Loucy (cell line): ENCODE results near the gene RAI1.

Experiments used
- H2AFZ ChIP-seq: fragments of 200-600 bp; sonication (generic); 2 replicates; pipeline ENCODE4 v1.6.0; 2016; ENCODE audit warnings: antibody characterized with exemption, mild to moderate bottlenecking, low read length, moderate library complexity
- H3F3A ChIP-seq: fragments of 200-600 bp; 2 replicates; pipeline ENCODE4 v1.6.0; 2016; ENCODE audit warnings: antibody characterized with exemption, low read depth, mild to moderate bottlenecking
- H3K27me3 ChIP-seq: fragments of 200-600 bp; sonication (generic); 2 replicates; pipeline ENCODE4 v1.6.1; 2014; ENCODE audit warnings: low read length, mild to moderate bottlenecking; ENCODE audit not compliant: insufficient read depth, poor library complexity, severe bottlenecking
- H3K36me3 ChIP-seq: fragments of 200-600 bp; sonication (generic); 2 replicates; pipeline ENCODE4 v1.6.1; 2016; ENCODE audit warnings: low read length; ENCODE audit not compliant: insufficient read depth
- H3K4me1 ChIP-seq: fragments of 200-600 bp; sonication (generic); 2 replicates; pipeline ENCODE4 v1.5.1; 2014; ENCODE audit warnings: low read length, mild to moderate bottlenecking; ENCODE audit not compliant: insufficient read depth, poor library complexity, severe bottlenecking
- H3K4me2 ChIP-seq: fragments of 200-600 bp; sonication (generic); 2 replicates; pipeline ENCODE4 v1.6.0; 2014; ENCODE audit warnings: antibody characterized with exemption, low read length, low read depth, mild to moderate bottlenecking; ENCODE audit not compliant: poor library complexity, severe bottlenecking
- H3K4me3 ChIP-seq: fragments of 200-600 bp; sonication (generic); 2 replicates; pipeline ENCODE4 v1.5.1; 2014; ENCODE audit warnings: low read length, mild to moderate bottlenecking, mixed read lengths; ENCODE audit not compliant: poor library complexity, severe bottlenecking
- H3K79me2 ChIP-seq: fragments of 200-600 bp; sonication (generic); 2 replicates; pipeline ENCODE4 v1.6.1; 2014; ENCODE audit warnings: low read length; ENCODE audit not compliant: insufficient read depth
- H3K9ac ChIP-seq: fragments of 200-600 bp; sonication (generic); 2 replicates; pipeline ENCODE4 v1.6.0; 2014; ENCODE audit warnings: mild to moderate bottlenecking, low read depth, low read length, moderate library complexity; ENCODE audit not compliant: poor library complexity, severe bottlenecking
- H3K9me2 ChIP-seq: fragments of 200-600 bp; sonication (generic); replicated peaks from 2 replicates; pipeline ENCODE4 v1.6.1; 2016; ENCODE audit warnings: low read depth, low read length, mixed read lengths
- H3K9me3 ChIP-seq: fragments of 200-600 bp; sonication (generic); 2 replicates; pipeline ENCODE4 v1.6.1; 2014; ENCODE audit warnings: mild to moderate bottlenecking, antibody characterized with exemption, low read length, low read depth; ENCODE audit not compliant: insufficient read depth
- H4K20me1 ChIP-seq: fragments of 200-600 bp; sonication (generic); 2 replicates; pipeline ENCODE4 v1.6.0; 2014; ENCODE audit warnings: antibody characterized with exemption, low read length, mild to moderate bottlenecking; ENCODE audit not compliant: insufficient read depth, poor library complexity, severe bottlenecking
- CTCF ChIP-seq: fragments of 200-600 bp; sonication (generic); conservative IDR thresholded peaks from 2 replicates; pipeline ENCODE4 v1.5.1; 2014; ENCODE audit warnings: mild to moderate bottlenecking, antibody characterized with exemption, low read length
- EZH2phosphoT487 ChIP-seq: fragments of 200-600 bp; IDR thresholded peaks from 2 replicates; pipeline ENCODE4 v1.6.1; 2018; ENCODE audit warnings: antibody characterized with exemption, mild to moderate bottlenecking, moderate library complexity, borderline replicate concordance

RAI1 gene

DNA sequence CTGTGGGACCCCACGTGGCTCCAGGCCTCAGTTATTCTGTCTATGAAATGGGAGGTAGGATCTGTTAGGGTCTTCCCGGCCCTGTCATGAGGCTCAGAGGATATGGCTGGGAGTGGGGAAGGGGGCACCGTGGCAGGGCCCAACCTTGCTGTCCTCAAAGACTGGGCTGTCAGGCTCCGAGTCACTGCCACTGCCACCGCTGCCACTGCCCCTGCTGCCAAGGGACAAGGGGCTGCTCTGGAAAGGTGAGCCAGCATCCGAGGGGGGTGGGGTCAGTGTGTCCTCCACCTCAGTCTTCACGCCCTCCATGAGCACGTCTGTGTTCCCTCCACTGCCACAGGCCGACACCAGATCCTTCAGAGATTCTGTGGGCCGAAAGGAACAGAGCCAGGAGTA is 136.3 kb downstream of the RAI1 start:
- Histone ChIP-seq H3K9ac (no peak overlapping the region), H3K4me2 (no peak overlapping the region), H4K20me1 (peaks cover 23% of the 10 kb centered on the region), H3K9me2 (no peaks in the 10 kb centered on the region), H3K27me3 (no peaks in the 10 kb centered on the region), H3K4me3 (no peak overlapping the region), H3K36me3 (peaks cover 15% of the 10 kb centered on the region; the same call in 1 of the 2 replicates), H3K9me3 (no peaks in the 10 kb centered on the region), H3K4me1 (peaks cover 31% of the 10 kb centered on the region), H3F3A (no peaks in the 10 kb centered on the region), H2AFZ (no peak overlapping the region), H3K79me2 (peaks cover 28% of the 10 kb centered on the region)
- TF ChIP-seq EZH2phosphoT487 (no peak), CTCF (no peak)

DNA sequence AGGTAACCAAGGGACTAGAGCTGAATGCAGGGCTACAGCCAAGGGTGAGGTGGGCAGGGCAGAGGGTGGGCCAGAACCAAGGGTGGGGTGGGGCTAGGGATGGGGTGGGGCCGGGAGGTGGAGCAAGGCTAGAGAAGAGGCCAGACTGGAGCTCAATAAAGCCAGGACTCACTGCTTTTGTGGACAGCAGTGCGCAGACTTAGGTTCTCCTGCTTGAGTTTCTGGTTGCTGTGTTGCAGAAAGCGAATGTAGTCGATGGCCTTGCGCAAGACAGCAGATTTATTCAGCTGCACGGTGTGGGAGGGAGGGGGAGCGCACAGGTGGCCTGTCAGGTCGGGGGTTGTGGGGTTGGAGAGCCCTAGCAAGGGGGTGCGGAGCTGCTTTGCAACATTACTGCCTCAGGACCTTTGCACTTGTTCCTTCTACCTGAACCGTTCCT is 136.8 kb downstream of the RAI1 start:
- Histone ChIP-seq H2AFZ (no peak overlapping the region), H3F3A (no peaks in the 10 kb centered on the region), H3K36me3 (peaks cover 15% of the 10 kb centered on the region; the same call in 1 of the 2 replicates), H3K27me3 (no peaks in the 10 kb centered on the region), H3K79me2 (peaks cover 34% of the 10 kb centered on the region), H4K20me1 (peaks cover 26% of the 10 kb centered on the region), H3K4me2 (no peak overlapping the region), H3K4me1 (peaks cover 35% of the 10 kb centered on the region), H3K9ac (no peak overlapping the region), H3K4me3 (no peak overlapping the region), H3K9me3 (no peaks in the 10 kb centered on the region), H3K9me2 (no peaks in the 10 kb centered on the region)
- TF ChIP-seq CTCF (no peak), EZH2phosphoT487 (no peak)

DNA sequence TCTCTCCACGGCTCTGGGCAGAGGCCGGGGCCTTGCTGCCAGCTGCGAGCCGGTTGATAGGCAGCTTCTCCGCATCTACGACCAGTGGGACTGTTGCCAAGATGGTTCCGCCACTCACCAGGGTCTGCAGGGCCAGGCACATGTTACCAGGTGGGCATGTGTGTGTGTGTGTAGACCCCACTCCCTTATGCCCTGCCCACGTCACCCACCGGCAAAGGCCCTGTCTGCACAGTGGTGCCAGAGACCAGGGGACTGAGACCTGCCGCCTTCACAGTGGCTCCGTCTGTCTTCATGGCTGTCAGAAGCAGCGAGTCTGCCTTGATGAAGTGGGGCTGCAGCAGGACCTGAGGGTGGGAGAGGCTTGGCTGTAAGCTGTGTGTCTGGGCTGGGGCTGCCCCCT is 137.9 kb downstream of the RAI1 start:
- peaks cover 15% of the 10 kb centered on the region; the same call in 1 of the 2 replicates for H3K36me3 ChIP-seq
- no peaks in the 10 kb centered on the region for H3K27me3 ChIP-seq
- H2AFZ ChIP-seq, result no peak overlapping the region
- H3F3A ChIP-seq, result no peaks in the 10 kb centered on the region
- no peak overlapping the region for H3K4me3 ChIP-seq
- H3K9me3 ChIP-seq, result no peaks in the 10 kb centered on the region
- H3K4me2 ChIP-seq, result peak overlapping the region; percentile 93
- H3K9ac ChIP-seq, result no peak overlapping the region
- H4K20me1 ChIP-seq, result peaks cover 26% of the 10 kb centered on the region
- peaks cover 38% of the 10 kb centered on the region for H3K79me2 ChIP-seq
- H3K9me2 ChIP-seq, result no peaks in the 10 kb centered on the region
- peaks cover 39% of the 10 kb centered on the region for H3K4me1 ChIP-seq
- no peak for TF ChIP-seq CTCF
- no peak for TF ChIP-seq EZH2phosphoT487
